Measurements from ENCODE around the gene STAG1. TPM values are rescaled to one million over a fixed set of nuclear protein-coding genes. Genes with fewer than 3 reads are reported as not detected.
"Not testable (repeated sequence)": the region's sequence is repeated elsewhere in the genome, so short reads cannot be mapped to it uniquely, and the experiment has no call there.

Gene STAG1
- total RNA-seq, 1 donor, result 40.0 TPM

DNA sequence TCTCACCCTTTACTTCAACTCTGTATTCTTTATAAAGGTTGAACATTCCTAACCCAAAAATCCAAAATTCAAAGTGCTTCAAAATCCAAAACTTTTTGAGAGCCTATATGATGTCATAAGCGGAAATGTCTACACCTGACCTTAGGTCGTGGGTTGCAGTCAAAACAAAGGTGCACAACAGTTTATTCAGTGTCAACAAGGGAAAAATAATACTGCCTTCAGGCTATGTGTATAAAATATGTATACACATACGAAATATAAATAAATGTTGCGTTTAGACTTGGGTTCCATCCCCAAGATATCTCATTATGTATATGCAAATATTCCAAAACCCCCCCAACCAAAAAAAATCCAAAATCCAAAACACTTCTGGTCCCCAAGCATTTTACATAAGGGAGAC is 90.9 kb downstream of the STAG1 start:
- Histone ChIP-seq H3K4me1 (ENCODE audit: insufficient read depth, low read length) (peaks cover 3% of the 10 kb centered on the region), H3K27me3 (ENCODE audit: insufficient read depth, low read length) (no peaks in the 10 kb centered on the region), H3K9me3 (ENCODE audit: low read depth, low read length) (no peaks in the 10 kb centered on the region), H3K4me3 (ENCODE audit: low read length) (no peak overlapping the region)

DNA sequence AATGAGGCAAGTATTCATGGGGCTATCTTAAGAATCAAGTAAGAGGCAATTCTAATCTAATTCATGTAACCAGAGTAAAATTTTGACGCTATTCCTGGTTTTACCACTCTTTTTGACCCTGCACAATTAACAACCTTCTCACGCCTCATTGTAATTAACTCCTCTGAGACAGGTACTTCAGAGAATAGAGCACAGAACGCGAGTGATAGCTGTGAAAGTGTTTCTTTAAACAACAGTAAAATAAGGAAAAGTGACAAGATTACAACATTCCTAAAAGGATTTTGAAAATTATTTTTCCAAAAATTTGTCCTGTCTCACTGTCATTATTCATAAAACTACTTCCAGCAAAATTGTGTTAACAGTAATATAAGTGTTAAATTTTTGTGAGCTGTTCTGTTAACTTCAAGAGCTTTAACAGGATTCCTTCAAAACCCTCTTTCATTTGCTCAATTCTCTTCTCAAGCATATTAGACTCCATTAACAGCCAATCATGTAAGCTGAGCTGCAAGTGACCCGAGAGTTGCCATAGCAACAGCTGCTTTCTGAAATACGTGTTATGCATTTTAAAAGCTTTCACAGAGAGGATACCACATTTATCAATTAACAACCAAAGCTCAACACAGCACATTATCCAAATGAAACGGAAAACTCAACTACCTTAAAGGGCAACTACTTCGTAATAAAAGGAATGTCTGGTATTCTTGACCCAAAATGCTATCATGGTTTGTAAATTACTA is 93.1 kb downstream of the STAG1 start:
- H3K4me3 ChIP-seq (ENCODE audit: low read length), result no peak overlapping the region
- peaks cover 3% of the 10 kb centered on the region for H3K4me1 ChIP-seq (ENCODE audit: insufficient read depth, low read length)
- H3K9me3 ChIP-seq (ENCODE audit: low read depth, low read length), result peaks cover 12% of the 10 kb centered on the region
- no peaks in the 10 kb centered on the region for H3K27me3 ChIP-seq (ENCODE audit: insufficient read depth, low read length)

DNA sequence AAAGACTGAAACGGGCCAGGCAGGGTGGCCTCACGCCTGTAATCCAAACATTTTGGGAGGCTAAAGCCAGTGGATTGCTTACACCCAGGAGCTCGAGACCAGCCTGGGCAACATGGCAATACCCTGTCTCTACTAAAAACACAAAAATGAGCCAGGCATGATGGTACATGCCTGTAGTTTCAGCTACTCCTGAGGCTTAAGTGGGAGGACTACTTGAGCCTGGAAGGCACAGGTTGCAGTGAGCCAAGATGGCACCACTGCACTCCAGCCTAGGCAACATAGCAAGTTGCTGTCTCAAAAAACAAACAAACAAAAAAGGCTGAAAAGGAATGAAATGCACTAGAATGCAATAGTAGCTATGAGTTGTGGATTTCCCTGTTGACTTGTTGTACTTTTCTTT is 94.7 kb downstream of the STAG1 start:
- H3K4me1 ChIP-seq (ENCODE audit: insufficient read depth, low read length), result peaks cover 3% of the 10 kb centered on the region
- no peaks in the 10 kb centered on the region for H3K27me3 ChIP-seq (ENCODE audit: insufficient read depth, low read length)
- H3K4me3 ChIP-seq (ENCODE audit: low read length), result no peak overlapping the region
- peaks cover 23% of the 10 kb centered on the region for H3K9me3 ChIP-seq (ENCODE audit: low read depth, low read length)

DNA sequence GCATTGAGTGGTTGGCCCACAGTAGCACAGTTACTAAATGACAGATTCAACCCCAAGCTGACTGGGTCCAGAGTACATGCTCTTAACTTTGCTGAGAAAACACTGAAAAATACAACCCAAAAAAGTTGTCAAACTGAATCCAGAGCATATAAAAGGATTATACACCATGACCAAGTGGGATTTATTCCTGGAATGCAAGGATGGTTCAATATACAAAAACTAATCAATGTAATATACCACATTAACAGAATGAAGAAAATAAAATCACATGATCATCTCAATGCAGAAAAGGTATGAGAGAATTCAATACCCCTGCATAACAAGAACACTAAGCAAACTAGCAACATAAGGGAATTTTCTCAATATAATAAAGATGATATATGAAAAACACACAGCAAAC is 98.5 kb downstream of the STAG1 start:
- peaks cover 23% of the 10 kb centered on the region for H3K9me3 ChIP-seq (ENCODE audit: low read depth, low read length)
- no peaks in the 10 kb centered on the region for H3K27me3 ChIP-seq (ENCODE audit: insufficient read depth, low read length)
- H3K4me3 ChIP-seq (ENCODE audit: low read length), result no peak overlapping the region
- H3K4me1 ChIP-seq (ENCODE audit: insufficient read depth, low read length), result peaks cover 3% of the 10 kb centered on the region

GRCh38 chr3:136651581-136651980 is 100.6 kb downstream of the STAG1 start:
- Histone ChIP-seq H3K9me3 (ENCODE audit: low read depth, low read length) (peaks cover 23% of the 10 kb centered on the region), H3K27me3 (ENCODE audit: insufficient read depth, low read length) (no peaks in the 10 kb centered on the region), H3K4me3 (ENCODE audit: low read length) (no peak overlapping the region), H3K4me1 (ENCODE audit: insufficient read depth, low read length) (no peaks in the 10 kb centered on the region)

GRCh38 chr3:136650461-136650860 is 101.7 kb downstream of the STAG1 start:
- no peaks in the 10 kb centered on the region for H3K4me1 ChIP-seq (ENCODE audit: insufficient read depth, low read length)
- peaks cover 23% of the 10 kb centered on the region for H3K9me3 ChIP-seq (ENCODE audit: low read depth, low read length)
- H3K27me3 ChIP-seq (ENCODE audit: insufficient read depth, low read length), result no peaks in the 10 kb centered on the region
- H3K4me3 ChIP-seq (ENCODE audit: low read length), result no peak overlapping the region

DNA sequence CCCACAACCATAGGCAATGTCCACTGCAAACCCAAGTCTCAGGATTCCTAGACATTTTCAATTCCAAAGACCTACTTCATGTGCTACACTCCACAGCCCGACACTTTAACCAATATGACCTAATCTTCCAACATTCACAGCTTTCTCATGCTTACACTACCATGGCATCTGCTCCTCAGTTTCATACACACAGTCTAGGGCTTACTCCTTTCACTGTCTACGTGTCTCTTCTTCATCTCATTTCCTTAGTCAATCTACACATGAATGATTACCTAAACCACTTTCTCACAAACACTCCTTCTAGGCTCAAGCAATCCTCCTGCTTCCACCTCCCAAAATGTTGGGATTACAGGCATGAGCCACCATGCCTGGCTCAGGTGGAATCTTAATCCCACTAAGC is 106.3 kb downstream of the STAG1 start:
- no peaks in the 10 kb centered on the region for H3K9me3 ChIP-seq (ENCODE audit: low read depth, low read length)
- no peak overlapping the region for H3K4me3 ChIP-seq (ENCODE audit: low read length)
- no peaks in the 10 kb centered on the region for H3K4me1 ChIP-seq (ENCODE audit: insufficient read depth, low read length)
- H3K27me3 ChIP-seq (ENCODE audit: insufficient read depth, low read length), result no peaks in the 10 kb centered on the region

DNA sequence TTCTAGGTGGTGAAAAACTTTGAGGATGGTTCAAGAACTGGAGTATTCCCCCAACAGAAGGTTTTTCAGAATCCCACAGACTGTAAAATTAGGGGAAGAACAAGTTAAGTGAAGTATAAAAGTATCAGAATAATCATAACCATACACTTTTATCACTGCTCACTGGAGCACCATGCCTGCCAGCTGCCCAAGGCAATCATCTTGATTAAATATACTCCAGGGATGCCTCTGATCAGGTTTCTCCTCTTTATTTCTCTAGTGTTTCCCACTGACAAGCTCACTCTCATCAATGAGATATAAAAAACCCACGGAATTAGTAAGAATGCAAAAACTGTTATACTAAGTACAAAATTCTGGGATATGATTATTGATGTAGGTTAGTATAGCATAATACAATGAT is 108.0 kb downstream of the STAG1 start:
- H3K4me1 ChIP-seq (ENCODE audit: insufficient read depth, low read length), result no peaks in the 10 kb centered on the region
- no peaks in the 10 kb centered on the region for H3K27me3 ChIP-seq (ENCODE audit: insufficient read depth, low read length)
- H3K9me3 ChIP-seq (ENCODE audit: low read depth, low read length), result no peaks in the 10 kb centered on the region
- H3K4me3 ChIP-seq (ENCODE audit: low read length), result no peak overlapping the region

DNA sequence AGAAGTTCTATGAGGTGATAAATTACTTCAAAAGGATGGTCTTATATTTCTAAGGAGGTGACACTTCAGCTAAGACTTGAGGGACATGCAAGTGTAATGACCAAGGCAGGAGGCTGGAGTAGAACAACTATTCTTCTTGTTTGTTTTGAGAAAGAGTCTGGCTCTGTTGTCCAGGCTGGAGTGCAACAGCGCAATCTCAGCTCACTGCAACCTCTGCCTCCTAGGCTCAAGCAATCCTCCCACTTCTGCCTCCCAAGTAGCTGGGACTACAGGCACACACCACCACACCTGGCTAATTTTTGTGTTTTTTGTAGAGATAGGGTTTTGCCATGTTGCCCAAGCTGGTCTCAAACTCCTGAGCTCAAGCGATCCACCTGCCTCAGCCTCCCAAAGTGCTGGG is 108.8 kb downstream of the STAG1 start:
- H3K27me3 ChIP-seq (ENCODE audit: insufficient read depth, low read length); H3K4me1 ChIP-seq (ENCODE audit: insufficient read depth, low read length); H3K4me3 ChIP-seq (ENCODE audit: low read length); H3K9me3 ChIP-seq (ENCODE audit: low read depth, low read length): not testable (repeated sequence)

- no peaks in the 10 kb centered on the region for H3K9me3 ChIP-seq (ENCODE audit: low read depth, low read length)
- no peaks in the 10 kb centered on the region for H3K4me1 ChIP-seq (ENCODE audit: insufficient read depth, low read length)
Observed at GRCh38 chr3:136642711-136643110, 109.5 kb downstream of the STAG1 start.

GRCh38 chr3:136639069-136639468 is 113.1 kb downstream of the STAG1 start:
- Histone ChIP-seq H3K27me3 (ENCODE audit: insufficient read depth, low read length) (no peaks in the 10 kb centered on the region), H3K4me3 (ENCODE audit: low read length) (no peak overlapping the region), H3K4me1 (ENCODE audit: insufficient read depth, low read length) (no peaks in the 10 kb centered on the region), H3K9me3 (ENCODE audit: low read depth, low read length) (no peaks in the 10 kb centered on the region)

More at GRCh38 chr3:136642711-136643110, 109.5 kb downstream of the STAG1 start:
- Histone ChIP-seq H3K4me3 (ENCODE audit: low read length) (no peak overlapping the region), H3K27me3 (ENCODE audit: insufficient read depth, low read length) (no peaks in the 10 kb centered on the region)

DNA sequence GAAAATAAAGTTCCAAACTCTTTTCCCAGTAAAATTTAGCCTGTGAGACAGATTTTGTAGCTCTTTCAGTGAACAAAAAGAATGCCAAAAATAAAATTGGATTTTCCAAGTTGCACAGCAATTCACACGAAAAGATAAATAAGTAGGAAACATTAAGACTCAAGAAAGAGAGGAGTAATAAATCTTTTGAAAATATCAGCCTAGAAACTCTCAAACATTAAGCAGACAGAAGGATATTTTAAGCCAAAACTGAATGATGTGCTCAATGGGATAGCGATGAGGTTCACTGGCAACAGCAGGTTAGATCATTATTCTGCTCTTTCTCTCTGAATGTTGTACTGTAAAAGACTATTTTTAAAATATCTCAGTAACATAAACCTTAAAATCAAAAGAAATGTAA is 115.0 kb downstream of the STAG1 start:
- Histone ChIP-seq H3K4me1 (ENCODE audit: insufficient read depth, low read length) (no peaks in the 10 kb centered on the region), H3K27me3 (ENCODE audit: insufficient read depth, low read length) (no peaks in the 10 kb centered on the region), H3K9me3 (ENCODE audit: low read depth, low read length) (no peaks in the 10 kb centered on the region), H3K4me3 (ENCODE audit: low read length) (no peak overlapping the region)

DNA sequence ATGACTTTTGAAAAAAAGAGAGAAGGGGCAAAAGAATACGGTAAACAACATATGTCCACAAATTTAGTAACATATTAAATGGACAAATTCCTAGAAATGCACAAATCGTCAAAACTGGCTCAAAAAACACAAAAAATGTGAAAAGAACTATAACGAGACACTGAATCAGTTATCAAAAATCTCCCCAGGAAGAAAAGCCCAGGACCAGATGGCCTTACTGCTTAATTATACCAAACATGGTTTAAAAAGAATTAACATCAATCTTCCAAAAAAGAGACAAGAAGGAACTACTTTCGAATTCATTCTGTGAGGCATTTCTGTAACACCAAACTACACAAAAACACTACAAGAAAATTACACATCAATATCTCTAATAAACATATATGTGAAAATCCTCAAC is 117.4 kb downstream of the STAG1 start:
- Histone ChIP-seq H3K9me3 (ENCODE audit: low read depth, low read length) (no peaks in the 10 kb centered on the region), H3K4me3 (ENCODE audit: low read length) (no peak overlapping the region), H3K27me3 (ENCODE audit: insufficient read depth, low read length) (no peaks in the 10 kb centered on the region), H3K4me1 (ENCODE audit: insufficient read depth, low read length) (no peaks in the 10 kb centered on the region)

- Histone ChIP-seq H3K9me3 (ENCODE audit: low read depth, low read length) (no peaks in the 10 kb centered on the region), H3K4me3 (ENCODE audit: low read length) (no peak overlapping the region), H3K4me1 (ENCODE audit: insufficient read depth, low read length) (no peaks in the 10 kb centered on the region), H3K27me3 (ENCODE audit: insufficient read depth, low read length) (no peaks in the 10 kb centered on the region)
Observed at GRCh38 chr3:136632625-136633081, 119.5 kb downstream of the STAG1 start.

DNA sequence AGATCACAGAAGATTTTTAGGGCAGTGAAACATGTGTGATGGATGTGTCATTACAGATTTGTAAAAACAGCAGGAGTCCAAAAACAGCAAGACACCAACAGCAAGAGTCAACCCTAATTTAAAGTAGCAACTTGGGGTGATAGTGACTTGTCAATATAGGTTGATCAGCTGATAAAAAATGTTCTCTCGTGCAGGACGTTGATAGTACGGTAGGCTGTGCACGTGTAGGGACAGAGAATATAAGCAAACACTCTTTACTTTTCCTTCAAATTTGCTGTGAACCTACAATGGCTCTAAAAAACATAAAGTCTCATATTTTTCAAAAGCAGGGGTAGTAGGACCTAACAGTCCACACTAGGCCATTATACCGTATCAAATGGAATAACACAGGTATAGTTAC is 120.8 kb downstream of the STAG1 start:
- Histone ChIP-seq H3K27me3 (ENCODE audit: insufficient read depth, low read length) (no peaks in the 10 kb centered on the region), H3K4me3 (ENCODE audit: low read length) (no peak overlapping the region), H3K4me1 (ENCODE audit: insufficient read depth, low read length) (peaks cover 5% of the 10 kb centered on the region), H3K9me3 (ENCODE audit: low read depth, low read length) (no peaks in the 10 kb centered on the region)

DNA sequence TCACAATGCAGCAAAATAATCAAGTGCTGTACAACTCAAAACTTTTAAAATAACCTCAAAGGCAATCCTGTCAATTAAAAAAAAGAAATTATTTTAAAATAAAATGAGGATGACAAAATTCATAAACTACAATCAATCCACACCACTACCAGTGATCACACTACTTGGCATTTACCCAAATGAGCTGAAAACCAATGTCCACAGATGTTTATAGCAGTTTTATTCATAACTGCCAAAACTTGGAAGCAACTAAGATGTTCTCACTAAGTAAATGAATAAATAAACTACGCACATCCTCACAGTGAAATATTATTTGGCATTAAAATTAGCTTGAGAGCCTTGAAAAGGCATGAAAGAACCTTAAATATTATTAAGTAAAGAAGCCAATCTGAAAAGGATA is 121.3 kb downstream of the STAG1 start:
- Histone ChIP-seq H3K9me3 (ENCODE audit: low read depth, low read length) (no peaks in the 10 kb centered on the region), H3K27me3 (ENCODE audit: insufficient read depth, low read length) (no peaks in the 10 kb centered on the region), H3K4me3 (ENCODE audit: low read length) (no peak overlapping the region), H3K4me1 (ENCODE audit: insufficient read depth, low read length) (peaks cover 9% of the 10 kb centered on the region)
